Body of pancreas (tissue), 4 donors: ENCODE data around the gene PLXNB2.

Experiments used
- POLR2A ChIP-seq, 3 donors: fragments of 450-650 bp; IDR thresholded peaks; one replicate each; pipeline ENCODE4 v1.6.1; 2016; ENCODE audit warnings: antibody characterized with exemption in 3 of 3, mild to moderate bottlenecking in 2 of 3
- TF ChIP-seq, protein P1 (sequence below), 7 experiments: fragments of 450-650 bp in 4 of 7; fragments of 200-600 bp in 3 of 7; sonication (generic) in 3 of 7; IDR thresholded peaks; one replicate each; pipeline ENCODE4 v1.5.1; 2016 to 2019; ENCODE audit warnings: antibody characterized with exemption in 7 of 7

DNA sequence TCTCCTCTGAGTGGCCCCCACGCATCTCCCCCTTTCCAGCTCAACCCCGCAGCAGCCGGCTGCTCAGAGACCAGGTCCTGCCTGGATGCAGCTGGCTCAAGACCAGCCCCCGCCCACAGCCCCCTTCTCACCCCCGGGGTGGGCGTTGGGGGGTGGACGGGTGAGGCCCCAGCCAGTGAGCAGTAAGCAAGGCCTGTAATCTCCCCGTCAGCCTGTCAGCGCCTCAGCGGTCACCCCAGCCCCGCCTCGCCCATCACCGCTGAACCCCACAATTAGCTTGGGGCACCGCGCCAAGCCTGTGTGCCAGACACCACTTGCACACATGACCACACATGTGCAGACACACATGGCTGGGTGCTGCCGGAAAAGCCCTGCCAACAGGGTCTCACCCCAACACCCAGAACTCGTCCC, 5.9 kb downstream of the PLXNB2 start:
- TF ChIP-seq, protein P1, sequence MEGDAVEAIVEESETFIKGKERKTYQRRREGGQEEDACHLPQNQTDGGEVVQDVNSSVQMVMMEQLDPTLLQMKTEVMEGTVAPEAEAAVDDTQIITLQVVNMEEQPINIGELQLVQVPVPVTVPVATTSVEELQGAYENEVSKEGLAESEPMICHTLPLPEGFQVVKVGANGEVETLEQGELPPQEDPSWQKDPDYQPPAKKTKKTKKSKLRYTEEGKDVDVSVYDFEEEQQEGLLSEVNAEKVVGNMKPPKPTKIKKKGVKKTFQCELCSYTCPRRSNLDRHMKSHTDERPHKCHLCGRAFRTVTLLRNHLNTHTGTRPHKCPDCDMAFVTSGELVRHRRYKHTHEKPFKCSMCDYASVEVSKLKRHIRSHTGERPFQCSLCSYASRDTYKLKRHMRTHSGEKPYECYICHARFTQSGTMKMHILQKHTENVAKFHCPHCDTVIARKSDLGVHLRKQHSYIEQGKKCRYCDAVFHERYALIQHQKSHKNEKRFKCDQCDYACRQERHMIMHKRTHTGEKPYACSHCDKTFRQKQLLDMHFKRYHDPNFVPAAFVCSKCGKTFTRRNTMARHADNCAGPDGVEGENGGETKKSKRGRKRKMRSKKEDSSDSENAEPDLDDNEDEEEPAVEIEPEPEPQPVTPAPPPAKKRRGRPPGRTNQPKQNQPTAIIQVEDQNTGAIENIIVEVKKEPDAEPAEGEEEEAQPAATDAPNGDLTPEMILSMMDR (IDR thresholded peaks at IDR 0.05), result no peak
- TF ChIP-seq POLR2A (IDR thresholded peaks at IDR 0.05), result no peak
